Measurements from ENCODE around the gene UCK2.

Gene UCK2

GRCh38 chr1:165892935-165893334, 65.5 kb downstream of the UCK2 start:
- no peak for DNase-seq (ENCODE audit: low read depth)
- no peak overlapping the region for H3K4me3 ChIP-seq (ENCODE audit: low read length)
- no peak for TF ChIP-seq CTCF (conservative IDR thresholded peaks at IDR 0.05; ENCODE audit: low read depth, low read length)

GRCh38 chr1:165893507-165893906, 66.1 kb downstream of the UCK2 start:
- H3K4me3 ChIP-seq (ENCODE audit: low read length) = no peak overlapping the region
- TF ChIP-seq CTCF (conservative IDR thresholded peaks at IDR 0.05; ENCODE audit: low read depth, low read length) = no peak
- no peak for DNase-seq (ENCODE audit: low read depth)

- no peak for DNase-seq (ENCODE audit: low read depth)
- no peak for TF ChIP-seq CTCF (conservative IDR thresholded peaks at IDR 0.05; ENCODE audit: low read depth, low read length)
- no peak overlapping the region for H3K4me3 ChIP-seq (ENCODE audit: low read length)
Observed at GRCh38 chr1:165894591-165894990, 67.2 kb downstream of the UCK2 start.

GRCh38 chr1:165895451-165895871, 68.0 kb downstream of the UCK2 start:
- no peak for TF ChIP-seq CTCF (conservative IDR thresholded peaks at IDR 0.05; ENCODE audit: low read depth, low read length)
- H3K4me3 ChIP-seq (ENCODE audit: low read length) = no peak overlapping the region
- DNase-seq (ENCODE audit: low read depth) = no peak

- TF ChIP-seq CTCF (conservative IDR thresholded peaks at IDR 0.05; ENCODE audit: low read depth, low read length) = no peak
- H3K4me3 ChIP-seq (ENCODE audit: low read length) = no peak overlapping the region
- DNase-seq (ENCODE audit: low read depth) = no peak
Observed at GRCh38 chr1:165896277-165896676, 68.9 kb downstream of the UCK2 start.

GRCh38 chr1:165897326-165898303, 70.2 kb downstream of the UCK2 start:
- no peak overlapping the region for H3K4me3 ChIP-seq (ENCODE audit: low read length)
- no peak for DNase-seq (ENCODE audit: low read depth)
- TF ChIP-seq CTCF (conservative IDR thresholded peaks at IDR 0.05; ENCODE audit: low read depth, low read length) = no peak

- no peak for TF ChIP-seq CTCF (conservative IDR thresholded peaks at IDR 0.05; ENCODE audit: low read depth, low read length)
- DNase-seq (ENCODE audit: low read depth) = peak; percentile 83
- no peak overlapping the region for H3K4me3 ChIP-seq (ENCODE audit: low read length)
Observed at GRCh38 chr1:165898837-165899236, 71.4 kb downstream of the UCK2 start.
